Bronchus fibroblast of lung (primary cell): ENCODE data around the gene ASPA. TPM values are rescaled to one million over a fixed set of nuclear protein-coding genes. Genes with fewer than 3 reads are reported as not detected.

Experiments used
- total RNA-seq: library from RNA; depleted of rRNA; stranded (reverse); fragments of >200 nt; gene quantifications from 2 replicates; pipeline ENCODE4 v1.2.3, GENCODE V29; 2015

ASPA gene
- under 0.01 TPM in 1 of 2 replicates, not detected in the other for total RNA-seq

DNA sequence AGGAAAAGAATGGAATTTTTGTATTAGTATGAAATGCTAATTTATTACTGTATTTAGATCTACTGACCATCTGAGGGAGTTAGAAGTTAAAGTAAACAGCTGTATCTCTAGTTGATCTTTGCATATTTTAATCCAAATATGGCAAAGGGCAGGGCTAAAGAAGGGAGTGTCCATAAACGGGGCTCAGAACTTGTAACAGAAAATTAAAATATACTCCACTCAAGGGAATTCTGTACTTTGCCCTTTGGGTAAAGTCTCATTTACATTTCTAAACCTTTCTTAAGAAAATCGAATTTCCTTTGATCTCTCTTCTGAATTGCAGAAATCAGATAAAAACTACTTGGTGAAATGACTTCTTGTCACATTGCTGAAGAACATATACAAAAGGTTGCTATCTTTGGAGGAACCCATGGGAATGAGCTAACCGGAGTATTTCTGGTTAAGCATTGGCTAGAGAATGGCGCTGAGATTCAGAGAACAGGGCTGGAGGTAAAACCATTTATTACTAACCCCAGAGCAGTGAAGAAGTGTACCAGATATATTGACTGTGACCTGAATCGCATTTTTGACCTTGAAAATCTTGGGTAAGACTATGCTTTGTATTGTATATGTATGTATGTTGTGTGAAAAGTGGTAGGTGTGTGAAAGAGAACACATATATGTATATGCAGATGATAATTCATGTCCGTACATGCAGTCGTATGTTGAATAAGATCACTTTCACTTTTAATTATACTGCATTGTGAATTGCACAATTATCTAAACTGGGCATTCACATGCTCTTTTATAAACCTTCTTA is at the start of gene ASPA:
TSS of gene ASPA (plus strand) at position 186 of the 799 bp plus-strand sequence. CDS start at position 349, 163 bp downstream.

GRCh38 chr17:3433741-3434140 is 42.1 kb upstream of the ASPA start, which contains the start of gene OR1E2:
Gene OR1E2 (minus strand): TSS chr17:3433841. CDS start chr17:3433841, 0 bp downstream.

GRCh38 chr17:3471599-3471998 is 4.2 kb upstream of the ASPA start, which contains the start of gene SPATA22:
Gene SPATA22 (minus strand): TSS chr17:3471819. CDS start chr17:3469325, 2,494 bp downstream.

Other genes starting within 250 kb of the ASPA start
- gene OR3A1, start 177.6 kb upstream of the ASPA start, total RNA-seq, result not detected in 2 replicates
- not detected in 2 replicates for gene OR3A2, start 89.7 kb upstream of the ASPA start, total RNA-seq
- not detected in 2 replicates for gene OR1E1, start 77.6 kb upstream of the ASPA start, total RNA-seq
- not detected in 2 replicates for gene OR3A3, start 64.6 kb upstream of the ASPA start, total RNA-seq
- gene OR1E2, start 42.2 kb upstream of the ASPA start, total RNA-seq, result not detected in 2 replicates
- gene SPATA22, start 4.2 kb upstream of the ASPA start, total RNA-seq, result not detected in 2 replicates
- under 0.01 and 0.30 TPM in 2 replicates for gene TRPV3, start 81.8 kb downstream of the ASPA start, total RNA-seq
- gene TRPV1, start 133.4 kb downstream of the ASPA start, total RNA-seq, result 0.50 and 1.0 TPM in 2 replicates
- gene SHPK, start 160.3 kb downstream of the ASPA start, total RNA-seq, result 17.3 and 17.5 TPM in 2 replicates
- 18.7 and 19.9 TPM in 2 replicates for gene CTNS, start 160.8 kb downstream of the ASPA start, total RNA-seq
- 287 and 309 TPM in 2 replicates for gene TAX1BP3, start 192.6 kb downstream of the ASPA start, total RNA-seq
- gene EMC6, start 192.8 kb downstream of the ASPA start, total RNA-seq, result 35.3 and 43.9 TPM in 2 replicates
- gene P2RX5, start 220.2 kb downstream of the ASPA start, total RNA-seq, result 1.0 and 1.3 TPM in 2 replicates
- 9.7 and 13.1 TPM in 2 replicates for gene HASPIN, start 247.9 kb downstream of the ASPA start, total RNA-seq